HG02571 (cell line): ENCODE data around the gene CYP4F12.

Source experiments
- ATAC-seq: cut with Tn5 transposase; IDR thresholded peaks from one replicate; pipeline ENCODE4 v1.9.1; 2021; ENCODE audit warnings: mild to moderate bottlenecking, moderate library complexity; ENCODE audit not compliant: unreplicated experiment

CYP4F12 gene, protein sequence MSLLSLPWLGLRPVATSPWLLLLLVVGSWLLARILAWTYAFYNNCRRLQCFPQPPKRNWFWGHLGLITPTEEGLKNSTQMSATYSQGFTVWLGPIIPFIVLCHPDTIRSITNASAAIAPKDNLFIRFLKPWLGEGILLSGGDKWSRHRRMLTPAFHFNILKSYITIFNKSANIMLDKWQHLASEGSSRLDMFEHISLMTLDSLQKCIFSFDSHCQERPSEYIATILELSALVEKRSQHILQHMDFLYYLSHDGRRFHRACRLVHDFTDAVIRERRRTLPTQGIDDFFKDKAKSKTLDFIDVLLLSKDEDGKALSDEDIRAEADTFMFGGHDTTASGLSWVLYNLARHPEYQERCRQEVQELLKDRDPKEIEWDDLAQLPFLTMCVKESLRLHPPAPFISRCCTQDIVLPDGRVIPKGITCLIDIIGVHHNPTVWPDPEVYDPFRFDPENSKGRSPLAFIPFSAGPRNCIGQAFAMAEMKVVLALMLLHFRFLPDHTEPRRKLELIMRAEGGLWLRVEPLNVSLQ

DNA sequence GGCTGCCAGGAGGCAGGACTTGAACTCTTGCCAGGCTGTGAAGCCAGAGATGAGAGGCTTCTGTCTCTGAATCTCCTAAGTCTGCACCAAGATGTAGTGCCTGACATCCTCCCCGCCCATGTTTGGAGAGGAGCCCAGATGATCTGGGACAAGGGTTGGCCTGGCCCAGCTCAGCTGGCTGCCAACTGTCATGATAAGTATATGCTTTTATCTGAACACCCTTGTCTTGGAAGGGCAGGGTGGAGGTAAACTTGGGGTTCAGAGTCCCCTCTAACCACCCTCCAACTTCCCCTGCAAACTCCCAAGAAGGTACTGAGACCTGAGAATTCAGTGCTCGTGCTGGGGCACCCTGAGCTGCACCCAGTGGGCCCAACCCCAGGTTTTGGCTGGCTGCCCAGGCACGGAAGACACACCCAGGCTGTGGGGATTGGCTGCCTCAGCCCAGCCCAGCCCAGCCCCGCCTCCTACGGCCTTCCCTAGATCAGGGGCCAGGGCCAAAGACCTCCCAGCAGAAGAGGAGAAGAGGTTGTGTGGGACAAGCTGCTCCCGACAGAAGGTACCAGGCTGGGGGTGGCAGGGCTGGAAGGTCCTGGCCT, at the start of gene CYP4F12:
TSS of gene CYP4F12 (plus strand) at position 508 of the 596 bp plus-strand sequence. CDS start 443 bp downstream, outside the sequence.
- ATAC-seq, result no peak

DNA sequence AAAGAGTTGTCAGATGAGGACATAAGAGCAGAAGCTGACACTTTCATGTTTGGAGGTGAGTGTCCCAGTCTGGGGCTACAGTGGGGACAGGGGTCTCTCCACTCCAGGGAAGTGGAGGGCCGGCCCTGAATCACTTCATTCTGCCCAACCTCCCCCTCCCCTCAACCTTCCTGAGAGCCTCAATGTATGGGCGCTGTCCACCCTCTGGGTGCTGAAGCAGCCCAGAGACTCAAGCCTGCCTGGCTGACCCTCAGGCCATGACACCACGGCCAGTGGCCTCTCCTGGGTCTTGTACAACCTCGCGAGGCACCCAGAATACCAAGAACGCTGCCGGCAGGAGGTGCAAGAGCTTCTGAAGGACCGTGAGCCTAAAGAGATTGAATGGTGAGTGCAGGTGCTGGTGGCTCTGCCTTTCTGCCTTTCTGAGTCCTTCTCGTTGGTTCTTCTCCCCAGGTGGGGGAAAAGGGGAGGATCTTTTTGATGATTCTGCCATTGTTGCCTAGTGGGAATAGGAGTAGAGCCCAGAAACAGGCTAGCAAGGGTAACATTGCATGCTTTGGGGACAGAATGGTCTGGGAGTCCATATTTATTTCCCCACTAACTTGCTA, 49.1 kb upstream of the CYP4F12 start:
- no peak for ATAC-seq

DNA sequence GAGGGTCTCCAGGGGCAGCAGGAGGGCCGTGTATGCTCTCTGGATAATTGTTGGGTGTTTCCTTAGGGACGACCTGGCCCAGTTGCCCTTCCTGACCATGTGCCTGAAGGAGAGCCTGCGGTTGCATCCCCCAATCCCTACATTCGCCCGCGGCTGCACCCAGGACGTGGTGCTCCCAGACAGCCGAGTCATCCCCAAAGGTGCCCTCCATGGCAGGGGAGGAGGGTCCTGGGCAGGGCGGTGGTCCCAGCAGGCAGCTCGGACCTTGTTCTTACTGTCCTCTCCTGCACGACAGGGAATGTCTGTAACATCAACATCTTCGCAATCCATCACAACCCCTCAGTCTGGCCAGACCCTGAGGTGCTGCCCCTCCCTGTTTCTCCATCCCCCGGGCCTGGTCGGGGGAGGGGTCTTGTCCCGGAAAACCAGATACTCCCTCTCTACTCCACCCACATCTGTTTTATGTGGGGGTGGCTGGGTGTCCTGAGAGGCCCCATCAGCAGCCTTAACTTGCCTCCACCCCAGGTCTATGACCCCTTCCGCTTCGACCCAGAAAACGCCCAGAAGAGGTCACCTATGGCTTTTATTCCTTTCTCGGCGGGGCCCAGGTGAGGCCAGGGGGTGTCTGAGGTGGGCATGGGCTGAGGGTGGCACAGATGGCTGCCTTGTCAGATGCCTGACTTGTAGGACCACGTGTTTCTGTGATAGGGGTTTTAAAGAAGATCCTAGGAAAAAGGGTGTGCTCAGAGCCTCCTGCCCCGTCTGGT, 44.5 kb upstream of the CYP4F12 start:
- ATAC-seq, result no peak

DNA sequence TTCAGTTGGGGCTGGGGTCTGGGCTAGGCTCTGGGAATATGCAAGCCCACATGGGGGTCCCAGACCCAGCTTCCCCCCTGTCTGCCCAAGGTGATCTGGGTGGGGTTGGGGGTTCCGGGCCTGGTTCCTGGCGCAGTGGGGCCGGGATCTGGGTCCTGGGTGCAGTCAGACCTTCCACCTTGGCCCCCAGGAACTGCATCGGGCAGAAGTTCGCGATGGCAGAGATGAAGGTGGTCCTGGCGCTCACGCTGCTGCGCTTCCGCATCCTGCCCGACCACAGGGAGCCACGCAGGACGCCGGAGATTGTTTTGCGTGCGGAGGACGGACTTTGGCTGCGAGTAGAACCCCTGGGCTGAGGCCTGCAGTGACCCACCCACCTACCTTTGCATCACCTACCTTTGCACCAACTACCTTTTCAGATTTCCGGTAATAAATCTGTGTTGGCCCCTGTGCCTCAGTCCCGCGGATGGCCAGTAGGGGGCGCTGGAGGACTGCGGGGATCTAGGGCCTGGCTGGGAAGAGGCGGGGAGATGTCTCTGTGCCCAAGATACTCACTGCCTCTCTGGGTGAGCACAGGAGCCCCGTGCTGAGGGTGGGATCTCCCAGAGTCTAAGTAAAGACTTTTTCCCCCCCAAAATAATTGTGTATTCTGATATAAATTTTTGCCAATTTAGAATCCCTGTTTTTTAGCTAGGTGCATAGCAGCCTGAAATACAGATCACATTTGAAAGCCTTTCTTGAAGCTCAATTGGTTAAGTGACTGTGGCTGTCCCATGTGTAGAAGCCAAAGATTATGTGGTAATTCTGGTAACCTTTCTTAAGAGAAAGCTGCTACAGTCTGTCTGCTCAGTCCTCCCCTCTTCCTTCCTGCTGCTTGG, 43.6 kb upstream of the CYP4F12 start:
- no peak for ATAC-seq

DNA sequence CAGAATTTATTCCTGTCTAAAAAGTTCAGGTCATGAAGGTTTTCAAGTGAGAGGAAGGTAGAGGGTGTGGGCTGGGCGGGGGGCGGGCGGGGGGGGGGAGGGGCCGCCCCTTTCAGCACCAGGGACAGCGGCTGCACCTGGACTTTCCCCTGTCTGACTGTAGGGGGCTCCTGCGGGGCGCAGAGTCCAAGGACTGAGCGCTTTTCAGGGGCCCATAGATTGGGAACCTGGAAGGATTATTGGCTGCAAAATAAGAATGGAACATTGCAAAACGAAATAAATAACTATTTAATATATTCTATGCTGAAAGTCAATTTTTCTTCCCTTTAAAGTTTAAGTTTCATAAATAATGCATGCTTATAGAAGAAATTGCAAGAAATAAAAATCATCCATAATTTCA, 41.1 kb upstream of the CYP4F12 start:
- ATAC-seq, result no peak

DNA sequence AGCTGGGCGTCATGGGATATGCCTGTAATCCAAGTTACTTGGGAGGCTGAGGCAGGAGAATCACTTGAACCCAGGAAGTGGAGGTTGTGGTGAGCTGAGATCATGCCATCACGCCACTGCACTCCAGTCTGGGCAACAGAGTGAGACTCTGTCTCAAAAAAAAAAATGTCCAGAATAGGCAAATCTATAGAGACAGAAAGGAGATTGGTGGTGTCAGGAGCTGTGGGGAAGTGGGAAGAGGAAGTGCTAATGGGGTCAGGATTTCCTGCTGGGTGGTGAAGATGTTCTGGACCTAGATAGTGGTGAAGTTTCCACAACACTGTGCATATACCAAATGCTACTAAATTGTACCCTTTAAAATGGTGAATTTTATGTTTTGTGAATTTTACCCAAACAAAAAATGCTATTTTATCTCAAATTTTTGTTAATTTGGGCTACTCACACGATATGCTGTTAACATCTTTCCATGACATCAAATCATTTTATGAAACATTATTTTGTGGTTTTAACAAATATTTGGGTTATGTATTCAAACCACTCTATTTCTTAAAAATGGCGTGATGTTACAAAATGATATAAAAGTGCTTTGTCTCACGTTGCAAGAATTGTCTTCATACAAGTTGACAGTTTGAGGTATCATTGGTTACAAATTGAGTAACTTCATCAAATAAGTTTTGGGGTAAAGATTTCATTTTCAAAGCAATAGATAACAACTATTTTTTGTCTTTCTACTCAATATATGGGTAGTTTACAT, 39.6 kb upstream of the CYP4F12 start:
- no peak for ATAC-seq

DNA sequence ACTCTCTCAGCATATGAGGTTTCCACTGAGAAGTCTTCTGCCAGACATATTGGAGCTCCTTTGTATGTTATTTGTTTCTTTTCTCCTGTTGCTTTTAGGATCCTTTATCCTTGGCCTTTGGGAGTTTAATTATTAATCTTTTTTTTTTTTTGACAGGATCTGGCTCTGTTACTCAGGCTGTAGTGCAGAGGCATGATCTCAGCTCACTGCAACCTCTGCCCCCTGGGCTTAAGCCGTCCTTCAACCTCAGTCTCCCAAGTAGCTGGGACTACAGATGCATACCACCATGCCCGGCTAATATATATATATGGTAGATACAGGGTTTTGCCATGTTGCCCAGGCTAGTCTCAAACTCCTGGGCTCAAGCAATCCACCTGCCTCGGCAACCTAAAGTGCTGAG, 38.8 kb upstream of the CYP4F12 start:
- ATAC-seq, result no peak

DNA sequence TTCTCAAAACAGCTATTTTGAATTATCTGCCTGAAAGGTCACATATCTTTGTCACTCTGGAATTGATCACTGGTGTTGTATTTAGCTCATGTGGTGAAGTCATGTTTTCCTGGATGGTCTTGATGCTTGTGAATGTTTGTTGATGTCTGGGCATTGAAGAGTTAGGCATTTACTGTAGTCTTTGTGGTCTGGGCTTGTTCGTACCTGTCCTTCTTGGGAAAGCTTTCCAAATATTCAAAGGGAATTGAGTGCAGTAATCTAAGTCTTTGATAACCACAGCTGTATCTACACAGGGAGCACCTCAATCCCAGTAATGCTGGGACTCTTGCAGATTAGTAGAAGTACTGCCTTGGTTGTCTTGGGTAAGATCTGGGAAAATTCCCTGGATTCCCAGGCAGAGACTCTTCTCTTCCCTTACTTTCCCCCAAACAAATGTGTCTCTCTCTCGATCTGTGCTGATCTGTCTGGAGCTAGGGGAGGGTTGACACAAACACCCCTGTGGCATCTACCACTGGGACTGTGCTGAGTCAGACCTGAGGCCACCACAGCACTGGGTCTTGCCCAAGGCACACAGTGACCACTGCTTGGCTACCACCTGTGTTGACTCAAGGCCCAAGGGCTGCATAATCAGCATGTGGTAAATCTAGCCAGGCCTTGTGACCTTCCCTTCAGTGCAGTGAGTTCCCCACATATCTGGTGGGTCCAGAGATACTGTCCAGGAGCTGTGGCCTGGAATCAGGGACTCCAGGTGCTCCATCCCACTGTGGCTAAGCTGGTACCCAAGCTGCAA, 37.7 kb upstream of the CYP4F12 start:
- ATAC-seq, result no peak

DNA sequence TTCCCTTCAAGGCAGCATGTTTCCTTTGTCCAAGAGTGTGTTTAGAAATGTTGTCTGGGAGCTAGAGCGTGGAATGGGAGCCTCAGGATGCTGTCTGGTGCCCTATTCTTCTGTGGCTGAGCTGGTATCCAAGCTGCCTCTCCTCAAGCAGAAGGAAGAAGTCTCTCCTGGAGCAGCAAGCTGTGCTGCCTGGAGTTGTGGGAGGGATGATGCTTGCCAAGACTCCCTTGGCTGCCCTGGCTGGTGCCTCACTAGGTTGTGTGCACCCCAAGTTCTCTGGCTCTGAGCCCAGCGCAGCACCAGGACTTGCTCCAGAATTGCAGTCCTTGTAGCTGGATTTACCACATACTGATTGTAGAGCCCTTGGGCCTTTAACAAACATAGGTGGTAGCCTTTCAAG, 36.9 kb upstream of the CYP4F12 start:
- ATAC-seq, result no peak

DNA sequence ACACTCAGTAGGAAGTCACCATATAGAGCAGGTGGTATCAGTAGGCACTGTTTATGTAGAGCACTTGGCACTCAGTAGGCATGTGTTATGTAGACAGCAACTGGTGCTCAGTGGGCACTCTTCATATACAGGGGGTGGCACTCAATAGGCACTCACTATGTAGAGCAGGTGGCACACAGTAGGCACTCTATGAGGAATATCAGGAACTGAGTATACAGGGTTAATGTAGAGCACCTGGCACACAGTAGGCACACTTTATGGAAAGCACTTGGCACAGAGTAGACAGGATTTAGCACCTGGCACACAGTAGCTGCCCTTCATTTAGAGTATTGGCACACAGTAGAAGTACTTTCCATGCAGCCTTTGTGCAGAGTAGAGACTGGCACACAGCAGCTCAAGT, 33.3 kb upstream of the CYP4F12 start:
- no peak for ATAC-seq

DNA sequence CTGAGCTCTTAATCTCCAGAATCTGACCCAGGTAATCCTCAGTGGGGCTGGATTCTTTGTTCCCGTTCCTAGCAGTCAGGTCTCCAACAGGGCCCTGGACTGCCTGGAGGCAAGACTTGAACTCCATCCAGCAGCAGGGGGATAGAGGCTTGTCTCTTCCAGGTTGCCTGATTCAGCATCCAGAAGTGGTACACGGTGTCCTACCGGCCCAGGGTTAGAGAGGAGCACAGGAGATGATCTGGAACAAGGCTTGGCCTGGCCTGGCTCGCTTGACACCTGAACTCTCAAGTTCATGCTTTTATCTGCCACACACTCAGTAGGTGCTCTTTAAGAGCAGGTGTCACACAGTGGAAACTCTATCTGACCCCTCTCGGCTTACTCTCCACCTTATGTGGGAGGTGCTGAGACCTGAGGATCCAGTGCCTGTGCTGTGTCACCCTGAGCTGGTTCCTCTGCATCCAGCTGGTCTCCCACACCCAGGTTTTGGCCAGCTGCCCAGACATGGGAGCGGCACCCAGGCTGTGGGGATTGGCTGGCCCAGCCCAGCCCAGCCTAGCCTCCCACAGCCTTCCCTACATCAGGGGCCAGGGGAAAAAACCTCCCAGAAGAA, 32.5 kb upstream of the CYP4F12 start, which contains the start of gene CYP4F3:
TSS of gene CYP4F3 (plus strand) at position 604 of the 610 bp plus-strand sequence. CDS start 519 bp downstream, outside the sequence.
- ATAC-seq, result no peak

DNA sequence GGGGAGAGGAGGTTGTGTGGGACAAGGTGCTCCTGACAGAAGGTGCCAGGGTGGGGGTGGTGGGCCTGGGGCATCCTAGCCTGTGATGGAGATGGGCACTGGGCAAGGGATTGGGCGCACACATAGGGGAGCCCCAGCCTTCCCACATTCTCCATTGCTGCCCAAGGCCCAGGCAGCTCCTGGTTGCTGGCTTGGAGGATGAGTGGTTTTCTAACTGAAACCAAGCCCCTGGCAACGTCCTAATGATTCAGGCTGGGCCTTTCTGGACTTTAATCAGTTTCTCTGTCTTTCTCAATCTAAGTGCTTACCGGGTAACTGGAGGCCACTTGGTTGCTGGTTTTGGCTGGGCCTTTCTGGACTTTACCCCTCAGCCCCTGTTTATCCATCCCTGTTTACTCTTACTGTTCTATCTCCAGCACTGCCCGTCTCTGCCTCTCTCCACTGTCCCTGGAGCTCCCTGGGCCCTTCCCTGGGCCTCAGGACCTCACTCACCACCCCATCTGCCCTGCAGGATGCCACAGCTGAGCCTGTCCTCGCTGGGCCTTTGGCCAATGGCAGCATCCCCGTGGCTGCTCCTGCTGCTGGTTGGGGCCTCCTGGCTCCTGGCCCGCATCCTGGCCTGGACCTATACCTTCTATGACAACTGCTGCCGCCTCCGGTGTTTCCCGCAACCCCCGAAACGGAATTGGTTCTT, 31.8 kb upstream of the CYP4F12 start:
- ATAC-seq, result no peak

DNA sequence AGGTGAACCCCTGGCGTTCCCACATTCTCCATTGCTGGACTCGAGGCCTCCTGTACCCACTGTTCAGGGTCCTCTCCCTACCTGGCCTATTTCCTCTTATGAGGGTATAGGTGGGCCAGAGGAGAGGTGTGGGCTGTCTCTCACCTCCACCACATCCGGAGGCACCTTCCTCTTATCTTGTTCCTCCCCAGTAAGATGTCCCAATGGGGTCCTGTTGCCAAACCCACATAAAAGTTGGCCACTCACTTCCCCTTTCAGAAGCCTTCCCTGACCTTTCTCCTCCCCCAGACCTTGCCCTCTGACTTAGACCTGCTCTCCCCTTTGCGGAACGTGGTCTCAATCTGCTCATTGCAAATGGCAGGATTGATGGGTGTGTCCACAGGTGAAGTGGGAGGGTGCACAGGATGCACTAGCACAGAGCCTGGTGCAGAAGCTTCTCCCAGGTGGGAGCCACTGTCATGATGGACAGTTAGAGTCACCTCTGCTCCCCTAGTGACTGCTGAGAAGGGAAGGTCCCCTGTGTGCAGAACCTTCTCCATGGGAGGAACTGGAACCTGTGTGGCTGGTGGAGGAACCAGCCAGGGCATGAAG, 30.9 kb upstream of the CYP4F12 start:
- ATAC-seq, result no peak

DNA sequence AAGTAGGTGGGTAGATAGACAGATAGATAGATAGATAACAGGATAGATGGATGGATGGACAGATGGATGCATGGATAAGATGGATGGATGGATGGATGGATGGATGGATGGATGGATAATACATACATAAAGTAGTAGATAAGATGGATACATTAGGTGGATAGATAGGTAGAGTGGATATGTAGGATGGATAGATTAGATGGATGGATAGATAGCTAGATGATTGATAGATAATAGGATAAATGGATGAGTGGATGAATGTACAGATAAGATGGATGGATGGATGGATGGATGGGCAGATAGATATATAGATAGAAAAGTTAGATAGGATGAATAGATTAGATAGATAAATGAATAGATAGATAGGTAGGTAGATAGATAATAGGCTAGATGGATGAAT, 30.1 kb upstream of the CYP4F12 start:
- ATAC-seq, result no peak

DNA sequence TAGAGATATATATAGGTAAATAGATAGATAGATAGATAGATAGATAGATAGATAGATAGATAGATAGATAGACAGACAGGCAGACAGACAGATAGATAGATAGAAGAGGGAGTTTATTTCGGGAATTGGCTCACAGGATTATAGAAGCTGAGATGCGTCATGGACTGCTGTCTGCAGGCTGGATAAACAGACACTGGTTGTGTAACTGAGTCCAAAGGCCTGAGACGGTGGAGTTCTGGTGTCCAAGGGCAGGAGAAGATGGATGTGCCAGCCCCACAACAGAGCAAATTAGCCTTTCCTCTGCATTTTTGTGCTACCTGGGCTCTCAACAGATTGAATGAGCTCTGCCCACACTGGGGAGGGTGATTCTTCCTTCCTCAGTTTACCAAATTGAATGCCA, 29.5 kb upstream of the CYP4F12 start:
- no peak for ATAC-seq

DNA sequence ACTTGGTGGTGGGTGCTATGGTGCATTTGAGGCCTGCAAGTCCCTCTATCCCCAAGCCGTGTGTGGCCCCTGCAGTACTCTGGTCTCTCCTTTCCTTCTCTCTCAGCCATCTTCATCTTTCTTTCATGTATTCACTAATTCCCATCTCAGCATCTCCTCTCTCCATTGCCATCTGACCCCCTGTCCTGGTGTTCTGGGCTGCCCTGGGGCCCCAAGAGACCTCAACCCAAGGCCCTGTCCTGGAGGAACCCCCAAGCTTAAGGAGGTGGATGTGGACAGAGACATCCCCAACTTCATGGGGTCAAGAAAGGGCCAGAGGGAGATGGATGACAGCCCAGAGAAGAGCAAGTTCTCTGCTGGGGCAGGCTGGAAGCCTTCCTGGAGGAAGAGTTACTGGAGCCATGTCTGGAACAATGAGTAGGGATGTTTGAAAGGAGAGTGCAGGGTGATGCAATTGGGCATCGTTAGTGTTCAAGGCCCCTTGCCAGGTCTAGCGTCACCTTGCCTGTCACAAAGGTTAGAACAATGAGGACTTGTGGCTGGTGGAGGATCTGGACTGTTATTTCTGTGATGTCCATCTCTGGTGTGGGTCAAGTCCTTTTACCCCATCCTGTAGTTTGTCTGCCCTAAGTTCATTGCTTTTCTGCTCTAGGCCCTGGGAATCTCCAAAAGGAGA, 28.7 kb upstream of the CYP4F12 start:
- no peak for ATAC-seq

DNA sequence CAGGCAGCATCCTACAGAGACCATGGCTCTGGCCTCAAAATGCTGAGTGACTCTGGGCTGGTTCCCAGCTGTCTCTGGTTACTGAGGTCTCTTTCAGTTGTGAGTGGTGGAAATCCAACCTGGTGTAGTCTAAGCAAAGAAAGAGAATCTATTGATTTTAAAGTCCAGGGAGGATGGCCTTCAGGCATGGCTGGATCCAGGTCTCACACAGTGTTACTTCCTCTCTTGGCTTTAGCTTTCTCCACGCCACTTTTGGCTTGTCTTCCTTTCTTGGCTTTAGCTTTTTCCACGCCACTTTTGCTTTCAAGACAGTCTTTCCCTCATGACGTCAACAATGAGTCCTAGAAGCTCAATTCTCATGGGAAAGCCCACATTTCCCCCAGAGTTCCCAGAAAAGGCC, 28.1 kb upstream of the CYP4F12 start:
- ATAC-seq, result no peak
